Measurements from ENCODE around the gene ACOT9.
"Not testable (repeated sequence)": the region's sequence is repeated elsewhere in the genome, so short reads cannot be mapped to it uniquely, and the experiment has no call there.

Gene ACOT9

GRCh38 chrX:23764188-23764984 lies 21.3 kb upstream of the ACOT9 start:
- DNase-seq: no peak

- no peak for DNase-seq
Measured at GRCh38 chrX:23759821-23760220, 16.7 kb upstream of the ACOT9 start.

GRCh38 chrX:23756165-23756564 lies 13.1 kb upstream of the ACOT9 start:
- DNase-seq: peak; percentile 73

GRCh38 chrX:23754664-23755063 lies 11.6 kb upstream of the ACOT9 start:
- no peak for DNase-seq

GRCh38 chrX:23752740-23753415 lies 9.8 kb upstream of the ACOT9 start:
- DNase-seq: no peak

GRCh38 chrX:23749576-23749975 lies 6.5 kb upstream of the ACOT9 start:
- DNase-seq: no peak

GRCh38 chrX:23749129-23749528 lies 6.1 kb upstream of the ACOT9 start:
- DNase-seq: no peak

- DNase-seq: no peak
Measured at GRCh38 chrX:23745786-23746185, 2.7 kb upstream of the ACOT9 start.

GRCh38 chrX:23743623-23743971 lies 521 bp upstream of the ACOT9 start:
- not testable (repeated sequence) for DNase-seq

- DNase-seq: no peak
Measured at GRCh38 chrX:23742174-23742696, 841 bp downstream of the ACOT9 start.

GRCh38 chrX:23737413-23737812 lies 5.7 kb downstream of the ACOT9 start:
- no peak for DNase-seq

GRCh38 chrX:23736030-23736429 lies 7.0 kb downstream of the ACOT9 start:
- DNase-seq: no peak

- no peak for DNase-seq
Measured at GRCh38 chrX:23732704-23733103, 10.4 kb downstream of the ACOT9 start.

GRCh38 chrX:23731951-23732350 lies 11.1 kb downstream of the ACOT9 start:
- DNase-seq: no peak

GRCh38 chrX:23729214-23729613 lies 13.9 kb downstream of the ACOT9 start:
- no peak for DNase-seq

- no peak for DNase-seq
Measured at GRCh38 chrX:23727206-23727605, 15.9 kb downstream of the ACOT9 start.

- no peak for DNase-seq
Measured at GRCh38 chrX:23726191-23726590, 16.9 kb downstream of the ACOT9 start.

- DNase-seq: no peak
Measured at GRCh38 chrX:23720117-23720677, 22.9 kb downstream of the ACOT9 start.

GRCh38 chrX:23705235-23705634 lies 37.8 kb downstream of the ACOT9 start:
- no peak for DNase-seq

GRCh38 chrX:23704673-23705206 lies 38.3 kb downstream of the ACOT9 start:
- DNase-seq: no peak

- DNase-seq: peak; percentile 22
Measured at GRCh38 chrX:23699636-23700194, 43.4 kb downstream of the ACOT9 start.

GRCh38 chrX:23694606-23695005 lies 48.5 kb downstream of the ACOT9 start:
- peak; percentile 32 for DNase-seq

- no peak for DNase-seq
Measured at GRCh38 chrX:23692166-23692565, 50.9 kb downstream of the ACOT9 start.

All from CD4-positive, alpha-beta T cell treated with Interferon gamma for 1 hour (primary cell).